Stimulated activated CD4-positive, alpha-beta T cell treated with anti-CD3 and anti-CD28 coated beads, Interleukin-2, amount 100 ng/mL, for 48 hours (primary cell): Measurements from ENCODE around the gene CRTC2.
"Not testable (repeated sequence)": the region's sequence is repeated elsewhere in the genome, so short reads cannot be mapped to it uniquely, and the experiment has no call there.

Experiments used
- DNase-seq, 2 donors: peaks; one replicate each; pipeline ENCODE4 v3.0.0-alpha.2; 2020

CRTC2 gene

DNA sequence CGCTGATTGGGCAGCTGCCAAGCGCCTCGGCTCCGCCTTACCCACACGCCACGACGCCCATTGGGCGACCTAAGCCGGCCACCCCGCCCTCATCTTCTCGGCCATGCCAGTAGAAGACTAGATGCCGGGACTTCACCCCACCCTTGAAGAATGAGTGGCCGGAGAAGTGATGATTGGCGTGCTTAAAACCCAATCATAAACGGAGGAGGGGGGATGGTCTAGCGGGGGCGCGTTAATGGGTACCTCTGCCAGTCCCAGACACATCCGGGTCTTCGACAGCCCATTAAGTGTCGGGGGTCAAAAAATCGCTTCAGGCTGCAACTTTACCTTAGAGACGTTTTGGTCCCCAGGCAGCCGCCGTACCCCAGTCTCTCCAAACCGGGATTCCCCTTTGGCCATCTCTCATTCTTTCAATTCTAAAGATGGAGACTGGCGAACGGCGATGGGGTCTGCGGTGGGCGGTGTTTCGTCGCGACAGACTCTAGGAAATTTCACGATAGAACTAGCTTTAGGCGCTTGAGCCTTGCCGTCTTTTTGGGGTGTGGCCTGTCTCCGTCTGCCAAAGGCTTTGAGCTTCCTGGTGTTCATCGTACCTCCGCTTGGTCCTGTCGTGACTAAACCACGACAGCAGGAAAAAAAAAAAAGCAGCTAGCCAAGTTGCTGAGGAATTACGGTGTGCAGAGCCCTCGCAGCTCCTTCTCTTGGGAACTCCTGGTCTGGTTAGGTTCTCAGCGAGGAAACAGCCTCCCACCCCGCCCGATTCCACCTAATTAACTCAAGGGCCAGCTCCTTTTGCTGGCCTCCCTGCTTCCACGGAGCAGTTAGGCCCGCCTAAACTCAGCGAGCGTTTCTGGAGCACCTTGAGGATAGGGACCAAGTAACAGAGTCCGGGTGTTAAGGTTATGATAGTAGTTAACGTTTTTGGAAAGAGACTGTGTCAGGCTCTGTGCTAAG lies 35.2 kb downstream of the CRTC2 start, which contains the start of gene GATAD2B:
TSS of gene GATAD2B (minus strand) at position 1 of the 954 bp plus-strand sequence. CDS start 94,625 bp downstream, outside the sequence.
- peak; percentile 97 to 99 for DNase-seq

GRCh38 chr1:153922076-153922971 lies 36.1 kb downstream of the CRTC2 start:
- DNase-seq, result peak; percentile 52 to 56

DNA sequence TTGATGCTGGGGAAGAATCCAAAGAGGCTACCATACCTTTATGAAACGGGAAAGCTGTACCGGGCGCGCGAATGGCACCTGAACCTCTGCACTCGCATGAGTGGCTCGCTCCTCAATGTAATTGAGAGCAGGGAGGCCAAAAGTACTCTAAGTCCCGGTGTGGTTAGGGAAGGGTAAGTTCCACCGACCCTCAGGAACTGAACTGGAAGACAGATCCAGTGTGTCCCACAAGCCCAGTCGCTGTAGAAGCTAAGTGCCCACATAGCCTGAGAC lies 36.7 kb downstream of the CRTC2 start:
- no peak for DNase-seq

GRCh38 chr1:153921080-153921802 lies 37.2 kb downstream of the CRTC2 start:
- no peak for DNase-seq

DNA sequence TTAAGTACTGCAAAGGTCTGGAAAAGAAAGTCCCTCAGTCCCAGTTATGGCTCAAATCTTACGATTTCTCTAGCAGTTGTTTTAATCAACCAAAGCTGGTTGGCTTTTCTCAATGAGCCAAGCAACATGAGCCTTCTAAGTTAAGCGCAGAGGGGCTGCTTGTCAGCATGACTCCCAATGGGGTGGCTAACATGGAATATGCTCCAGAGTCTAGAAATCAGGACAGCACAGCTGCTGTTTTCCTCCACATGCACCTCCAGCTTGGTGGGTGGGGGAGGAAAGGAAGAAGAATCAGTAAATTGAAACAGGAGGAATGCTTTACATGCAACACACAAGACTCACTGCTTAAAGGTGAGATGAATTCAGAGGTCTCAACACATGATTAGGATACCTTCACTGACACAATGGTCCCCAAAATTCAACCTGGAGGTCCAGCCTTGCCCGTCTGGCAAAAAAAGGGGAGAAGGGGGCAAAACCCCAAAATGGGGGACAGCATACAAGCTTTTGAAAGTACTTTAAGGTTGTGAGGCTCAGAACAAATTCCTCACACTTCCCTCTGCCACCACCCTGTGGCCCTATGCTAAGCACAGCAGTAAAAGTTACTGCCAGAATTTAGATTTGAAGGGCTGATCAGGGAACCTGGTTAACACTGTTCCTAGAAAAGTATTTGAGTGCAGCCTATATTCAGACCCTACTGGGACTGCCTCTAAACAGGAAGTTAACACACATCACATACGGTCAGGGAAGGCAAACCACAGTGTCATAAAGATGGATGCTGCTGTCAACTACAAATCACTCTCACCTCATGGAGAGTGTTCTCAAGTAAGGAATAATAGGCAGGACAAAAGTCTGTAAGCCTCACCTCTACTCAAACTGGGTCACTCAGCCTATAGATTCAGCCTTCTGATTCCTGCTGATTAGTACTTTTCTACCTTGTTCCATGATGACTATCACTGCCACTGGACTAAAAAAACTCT lies 38.2 kb downstream of the CRTC2 start:
- DNase-seq, result no peak

DNA sequence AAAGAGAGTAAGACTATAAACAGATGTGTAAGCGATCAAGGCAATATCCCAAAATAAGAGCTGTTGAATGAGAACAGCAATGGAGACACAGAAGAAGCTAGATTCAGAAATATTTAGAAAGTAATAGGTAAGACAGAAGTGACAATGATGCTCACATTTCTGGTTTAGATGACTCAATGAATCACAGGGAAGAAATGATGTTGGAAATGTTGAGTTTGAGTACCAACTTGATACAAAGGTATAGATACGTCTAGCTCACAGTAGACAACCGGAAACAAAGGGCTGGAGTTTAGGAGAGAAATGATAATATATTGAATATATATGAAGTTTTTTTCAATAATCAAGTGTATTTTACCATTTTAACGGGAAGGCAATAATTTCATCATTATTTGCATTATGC lies 42.1 kb downstream of the CRTC2 start:
- DNase-seq, result no peak

DNA sequence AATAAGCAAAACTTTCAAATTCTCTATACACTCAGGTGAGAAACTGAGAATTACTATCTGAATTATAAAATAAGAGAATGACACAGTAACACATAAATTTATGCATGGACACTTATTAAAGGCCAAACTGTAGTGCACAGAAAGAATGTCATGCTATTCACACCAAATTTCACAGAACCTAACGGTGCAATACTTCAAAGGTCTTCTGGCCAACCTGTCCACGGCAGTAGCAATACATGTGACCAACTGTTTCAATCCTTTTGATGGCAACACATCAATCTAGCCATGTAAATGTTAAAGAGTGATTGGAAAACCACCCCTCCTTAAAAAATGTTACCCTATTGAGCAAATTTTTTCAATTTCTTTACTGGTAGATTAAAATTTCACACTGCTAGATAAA lies 46.1 kb downstream of the CRTC2 start:
- DNase-seq, result no peak

DNA sequence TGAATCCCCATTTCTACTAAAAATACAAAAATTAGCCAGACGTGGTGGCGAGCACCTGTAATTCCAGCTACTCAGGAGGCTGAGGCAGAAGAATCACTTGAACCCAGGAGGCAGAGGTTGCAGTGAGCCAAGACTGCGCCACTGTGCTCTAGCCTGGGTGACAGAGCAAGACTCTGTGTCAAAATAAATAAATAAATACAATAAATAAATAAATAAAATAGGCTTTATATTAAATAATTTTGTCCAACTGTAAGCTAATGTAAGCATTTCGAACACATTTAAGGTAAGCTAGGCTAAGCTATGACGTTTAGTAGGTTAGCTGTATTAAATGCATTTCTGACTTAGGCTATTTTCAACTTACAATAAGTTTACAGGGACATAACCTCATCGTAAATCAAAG lies 47.9 kb downstream of the CRTC2 start:
- DNase-seq, result not testable (repeated sequence)

DNA sequence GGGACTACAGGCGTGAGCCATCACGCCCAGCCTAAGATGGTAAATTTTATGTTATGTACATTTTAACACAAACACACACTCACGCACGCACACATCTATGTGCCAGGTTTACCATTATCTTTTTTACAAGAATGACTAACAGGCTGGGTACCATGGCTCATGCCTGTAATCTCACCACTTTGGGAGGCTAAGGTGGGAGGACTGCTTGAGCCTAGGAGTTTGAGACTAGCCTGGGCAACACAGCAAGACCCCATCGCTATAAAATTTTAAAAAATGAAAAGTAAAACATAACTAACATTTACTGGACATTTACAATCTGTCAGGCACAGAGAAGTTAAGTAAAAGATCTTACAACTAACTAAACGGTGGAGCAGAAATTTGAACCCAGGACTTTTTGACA lies 50.3 kb downstream of the CRTC2 start:
- DNase-seq, result no peak

DNA sequence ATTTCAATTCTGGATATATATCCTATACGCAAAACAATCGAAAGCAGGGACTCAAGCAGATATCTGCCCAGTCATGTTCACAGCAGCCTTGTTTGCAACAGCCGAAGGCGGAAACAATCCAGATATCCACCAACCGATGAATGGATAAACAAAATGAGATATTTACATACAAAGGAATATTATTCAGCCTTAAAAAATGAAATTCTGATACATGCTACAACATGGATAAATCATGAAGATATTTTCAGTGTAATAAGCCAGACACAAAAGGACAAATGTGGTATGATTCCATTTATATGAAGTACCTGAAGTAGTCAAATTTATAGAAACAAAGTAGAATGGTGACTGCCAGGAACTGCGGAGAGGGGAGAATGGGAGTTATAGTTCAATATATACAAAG lies 51.3 kb downstream of the CRTC2 start:
- DNase-seq, result no peak

GRCh38 chr1:153906396-153906795 lies 52.0 kb downstream of the CRTC2 start:
- no peak for DNase-seq

DNA sequence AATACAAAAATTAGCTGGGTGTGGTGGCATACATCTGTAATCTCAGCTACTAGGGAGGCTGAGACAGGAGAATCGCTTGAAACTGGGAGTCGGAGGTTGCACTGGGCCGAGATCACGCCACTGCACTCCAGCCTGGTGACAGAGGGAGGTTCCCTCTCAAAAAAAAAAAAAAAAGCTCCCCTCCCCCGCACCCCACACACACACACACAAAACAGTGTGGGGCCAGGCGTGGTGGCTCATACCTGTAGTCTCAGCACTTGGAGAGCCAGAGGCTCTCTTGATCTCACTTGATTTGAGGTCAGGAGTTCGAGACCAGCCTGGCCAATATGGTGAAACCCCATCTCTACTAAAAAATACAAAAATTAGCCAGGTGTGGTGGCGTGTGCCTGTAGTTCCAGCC lies 52.5 kb downstream of the CRTC2 start:
- DNase-seq, result not testable (repeated sequence)

GRCh38 chr1:153903841-153904455 lies 54.5 kb downstream of the CRTC2 start:
- DNase-seq, result no peak

DNA sequence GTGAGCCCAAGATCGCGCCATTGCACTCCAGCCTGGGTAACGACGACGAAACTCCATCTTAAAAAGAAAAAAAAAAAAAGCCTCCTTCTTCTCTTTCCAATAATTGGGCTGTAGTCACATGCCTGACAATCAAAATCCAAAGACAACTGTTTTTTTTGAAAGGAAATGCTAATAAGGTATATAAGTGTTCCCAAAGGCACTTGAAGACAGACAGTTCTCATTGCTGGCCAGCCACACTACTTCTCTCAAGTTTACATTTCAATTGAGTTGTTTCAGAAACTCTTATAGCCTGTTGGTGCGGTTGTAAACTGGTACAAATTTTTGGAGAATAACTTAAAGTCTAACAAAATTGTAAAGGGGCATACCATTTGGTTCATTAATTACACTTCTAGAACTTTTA lies 58.9 kb downstream of the CRTC2 start:
- no peak for DNase-seq
